K562 (cell line): ENCODE measurements around the gene CENPX. TPM values are rescaled to one million over a fixed set of nuclear protein-coding genes. Genes with fewer than 3 reads are reported as not detected.

ENCODE experiments used
- BCLAF1 ChIP-seq, 2 experiments: fragments of 450-650 bp in 1 of 2; IDR thresholded peaks; 2 replicates each; pipeline ENCODE4 v1.6.1; 2011 to 2017; ENCODE audit warnings: low read depth in 2 of 2, antibody characterized with exemption in 1 of 2, borderline replicate concordance in 1 of 2, low read length in 1 of 2, mild to moderate bottlenecking in 1 of 2, mixed read lengths in 1 of 2; ENCODE audit not compliant: control insufficient read depth in 1 of 2
- HDAC3 ChIP-seq: fragments of 450-650 bp; IDR thresholded peaks from 2 replicates; pipeline ENCODE4 v1.6.1; 2018; ENCODE audit warnings: borderline replicate concordance, mild to moderate bottlenecking, moderate library complexity; ENCODE audit not compliant: partially characterized antibody
- IFI16 ChIP-seq: fragments of 250-450 bp; sonication (Bioruptor Pico); IDR thresholded peaks from 2 replicates; pipeline ENCODE4 v2.1.2; 2022; ENCODE audit warnings: mild to moderate bottlenecking, inconsistent platforms
- NR1H2 ChIP-seq: sonication (generic); formaldehyde crosslinking; IDR thresholded peaks from 2 replicates; pipeline ENCODE4 v1.4.0; 2020; ENCODE audit warnings: mild to moderate bottlenecking, missing genetic modification reagents
- NRF1 ChIP-seq, 2 experiments: fragments of 450-650 bp; IDR thresholded peaks in 1 of 2; conservative IDR thresholded peaks in 1 of 2; 2 replicates each; pipeline ENCODE4 v1.6.1; 2014; ENCODE audit warnings: mild to moderate bottlenecking in 2 of 2
- PHF20 ChIP-seq: fragments of 450-650 bp; IDR thresholded peaks from 2 replicates; pipeline ENCODE4 v1.6.1; 2018; ENCODE audit not compliant: partially characterized antibody
- POLR2H ChIP-seq: IDR thresholded peaks from 2 replicates; pipeline ENCODE4 v1.6.1; 2016; ENCODE audit warnings: missing genetic modification characterization, low read depth, mild to moderate bottlenecking, control low read depth, missing compliant biosample characterization, moderate library complexity
- PRPF4 ChIP-seq: fragments of 200-400 bp; formaldehyde crosslinking; IDR thresholded peaks from one replicate; pipeline ENCODE4 v1.6.1; 2017; ENCODE audit warnings: low read length, low read depth, mild to moderate bottlenecking; ENCODE audit not compliant: insufficient read depth, poor library complexity, severe bottlenecking
- PTRF ChIP-seq: fragments of 450-650 bp; IDR thresholded peaks from 2 replicates; pipeline ENCODE4 v1.6.1; 2016; ENCODE audit warnings: mild to moderate bottlenecking, missing genetic modification characterization, missing compliant biosample characterization
- RUNX1 ChIP-seq: sonication (generic); IDR thresholded peaks from 2 replicates; pipeline ENCODE4 v1.6.1; 2016; ENCODE audit warnings: antibody characterized with exemption, low read depth
- SIRT6 ChIP-seq: IDR thresholded peaks from one replicate; pipeline ENCODE4 v1.6.1; 2012; ENCODE audit warnings: low read depth, mild to moderate bottlenecking, control low read depth, inconsistent platforms, low read length, moderate library complexity
- SMAD1 ChIP-seq: fragments of 150-350 bp; IDR thresholded peaks from 2 replicates; pipeline ENCODE4 v1.6.1; 2014; ENCODE audit warnings: low read length, low read depth; ENCODE audit not compliant: partially characterized antibody
- TCFL5 ChIP-seq: fragments of 250-450 bp; sonication (Bioruptor Pico); conservative IDR thresholded peaks from 2 replicates; pipeline ENCODE4 v1.6.1; 2021; ENCODE audit warnings: mild to moderate bottlenecking, moderate library complexity, matching md5 sums
- TEAD4 ChIP-seq, 2 experiments: sonication (generic) in 1 of 2; formaldehyde crosslinking in 1 of 2; IDR thresholded peaks; 2 replicates each; pipeline versions ENCODE4 v1.6.1 to v1.8.0; 2012 to 2022; ENCODE audit warnings: borderline replicate concordance in 1 of 2, inconsistent platforms in 1 of 2, low read length in 1 of 2, mild to moderate bottlenecking in 1 of 2, missing genetic modification reagents in 1 of 2
- THAP7 ChIP-seq: fragments of 250-450 bp; sonication (Bioruptor Pico); IDR thresholded peaks from 2 replicates; pipeline ENCODE4 v1.5.0; 2021
- TSHZ1 ChIP-seq: fragments of 250-450 bp; sonication (Bioruptor Pico); IDR thresholded peaks from 2 replicates; pipeline ENCODE4 v1.4.0; 2020; ENCODE audit warnings: mild to moderate bottlenecking, moderate library complexity
- ZNF174 ChIP-seq: fragments of 250-450 bp; sonication (Bioruptor Pico); IDR thresholded peaks from 2 replicates; pipeline ENCODE4 v1.4.0; 2020; ENCODE audit warnings: mild to moderate bottlenecking
- ZNF512 ChIP-seq: IDR thresholded peaks from 2 replicates; pipeline ENCODE4 v1.6.1; 2016; ENCODE audit warnings: missing genetic modification characterization, missing compliant biosample characterization
- polyA plus RNA-seq, 8 experiments: library from polyadenylated mRNA; depleted of rRNA in 4 of 8; stranded (reverse) in 5 of 8; unstranded in 3 of 8; fragments of >200 nt; fragmentation: Nextera tagmentation in 2 of 8; fragmentation: Illumina TruSeq in 1 of 8; extraction: Ambion mirVana in 2 of 8; extraction: Trizol in 1 of 8; gene quantifications; 2 replicates each; pipeline versions ENCODE4 v1.2.1 to v1.2.3, GENCODE V29; 2011 to 2014; ENCODE audit warnings: inconsistent platforms in 1 of 8, missing spikeins in 1 of 8
- total RNA-seq, 7 experiments: library from RNA; depleted of rRNA in 6 of 7; stranded (reverse); fragments of >200 nt in 6 of 7; fragmentation: Illumina TruSeq in 2 of 7; extraction: Trizol in 2 of 7; gene quantifications; 2 replicates each; pipeline versions ENCODE4 v1.2.1 to v1.2.3, GENCODE V29; 2011 to 2021; ENCODE audit warnings: low replicate concordance in 1 of 7

The CENPX gene
- total and polyA plus RNA-seq, 9 of the 15 experiments (the other 6 are each of a cell fraction or from before 2014, with no cell fraction given), result 32.7 to 352 (median 127) TPM

- TF ChIP-seq TSHZ1 (CRISPR knock-in tag), result no peak
- TF ChIP-seq POLR2H (tag), result no peak
- no peak for TF ChIP-seq SMAD1
- no peak for TF ChIP-seq PHF20
- no peak for TF ChIP-seq PTRF (tag)
- TF ChIP-seq IFI16, result no peak
- TF ChIP-seq RUNX1, result no peak
- TF ChIP-seq NR1H2, result no peak
- no peak for TF ChIP-seq HDAC3
- no peak for TF ChIP-seq TEAD4 (IDR thresholded peaks at IDR 0.05; ENCODE audit: low read length)
- TF ChIP-seq TEAD4 (CRISPR knock-in tag; IDR thresholded peaks at IDR 0.05; ENCODE audit: borderline replicate concordance), result no peak; the same call in 1 of the 2 replicates
- peak; percentile 85; the same call in 1 of the 2 replicates for TF ChIP-seq THAP7 (CRISPR knock-in tag)
- no peak for TF ChIP-seq NRF1 (conservative IDR thresholded peaks at IDR 0.05 in 1 of 2, IDR thresholded peaks at IDR 0.05 in 1 of 2)
- no peak for TF ChIP-seq TCFL5 (CRISPR knock-in tag)
- no peak for TF ChIP-seq SIRT6
- no peak for TF ChIP-seq ZNF512
- no peak for TF ChIP-seq ZNF174 (CRISPR knock-in tag)
- TF ChIP-seq PRPF4, result no peak
- TF ChIP-seq BCLAF1 (IDR thresholded peaks at IDR 0.05; ENCODE audit: borderline replicate concordance in 1 of 2, control insufficient read depth in 1 of 2, low read depth in 2 of 2, low read length in 1 of 2), result no peak
Observed at GRCh38 chr17:82022310-82022980, at the start of gene CENPX (continued).
